GM18505 (cell line): ENCODE data around the gene NCDN.

ENCODE experiments used
- ATAC-seq: cut with Tn5 transposase; IDR thresholded peaks from one replicate; pipeline ENCODE4 v1.9.1; 2021; ENCODE audit not compliant: unreplicated experiment
- POLR2A ChIP-seq: IDR thresholded peaks from 4 replicates; pipeline ENCODE4 v1.6.1; 2011; ENCODE audit warnings: borderline replicate concordance; ENCODE audit not compliant: insufficient read depth, insufficient read length; ENCODE audit errors: extremely low read depth

NCDN gene

GRCh38 chr1:35586808-35587207, 29.2 kb downstream of the NCDN start:
- no peak for ATAC-seq
- no peak for TF ChIP-seq POLR2A

GRCh38 chr1:35587736-35588135, 30.1 kb downstream of the NCDN start:
- no peak for ATAC-seq
- TF ChIP-seq POLR2A: no peak

GRCh38 chr1:35588197-35588910, 30.8 kb downstream of the NCDN start:
- TF ChIP-seq POLR2A: no peak
- ATAC-seq: no peak

GRCh38 chr1:35589516-35590427, 32.2 kb downstream of the NCDN start:
- no peak for TF ChIP-seq POLR2A
- no peak for ATAC-seq

GRCh38 chr1:35590476-35591040, 33.0 kb downstream of the NCDN start:
- TF ChIP-seq POLR2A: no peak

GRCh38 chr1:35591211-35591610, 33.6 kb downstream of the NCDN start:
- no peak for ATAC-seq
- TF ChIP-seq POLR2A: no peak

More at GRCh38 chr1:35590476-35591040, 33.0 kb downstream of the NCDN start:
- ATAC-seq: no peak

- no peak for ATAC-seq
- TF ChIP-seq POLR2A: no peak
These were observed 35.6 kb downstream of the NCDN start for GRCh38 chr1:35592991-35593769.

- no peak for TF ChIP-seq POLR2A
- no peak for ATAC-seq
These were observed 36.6 kb downstream of the NCDN start for GRCh38 chr1:35594005-35594760.

- no peak for TF ChIP-seq POLR2A
- no peak for ATAC-seq
These were observed 38.1 kb downstream of the NCDN start for GRCh38 chr1:35595684-35596083.

GRCh38 chr1:35597870-35598269, 40.3 kb downstream of the NCDN start:
- no peak for TF ChIP-seq POLR2A
- no peak for ATAC-seq

GRCh38 chr1:35598895-35599294, 41.3 kb downstream of the NCDN start:
- no peak for ATAC-seq
- TF ChIP-seq POLR2A: no peak

GRCh38 chr1:35599411-35599810, 41.8 kb downstream of the NCDN start:
- ATAC-seq: no peak
- TF ChIP-seq POLR2A: no peak
